HG03175 (cell line): ENCODE measurements around the gene PIF1.

Source experiments
- ATAC-seq: cut with Tn5 transposase; IDR thresholded peaks from one replicate; pipeline ENCODE4 v1.9.1; 2021; ENCODE audit warnings: mild to moderate bottlenecking, moderate library complexity; ENCODE audit not compliant: unreplicated experiment

Gene PIF1

DNA sequence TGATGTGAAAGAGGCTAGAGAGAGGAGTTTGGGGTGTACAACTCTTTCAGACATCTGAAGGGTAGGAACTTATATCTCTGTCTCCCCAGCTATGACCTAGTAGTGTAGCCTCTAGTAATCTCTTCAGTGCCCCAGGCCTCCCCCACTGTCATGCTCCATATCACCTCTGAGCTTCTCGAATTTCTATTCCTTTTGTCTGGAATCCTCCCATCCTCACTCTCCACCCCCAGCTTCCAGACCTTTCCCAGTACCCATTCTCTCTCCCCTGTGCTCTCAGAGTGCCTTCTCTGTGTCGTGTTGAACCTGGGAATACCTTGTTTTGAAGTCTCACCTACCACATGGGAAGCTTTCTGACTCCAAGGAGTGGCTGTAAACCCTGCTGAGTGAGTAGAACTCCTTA, 46.4 kb downstream of the PIF1 start:
- ATAC-seq = no peak

DNA sequence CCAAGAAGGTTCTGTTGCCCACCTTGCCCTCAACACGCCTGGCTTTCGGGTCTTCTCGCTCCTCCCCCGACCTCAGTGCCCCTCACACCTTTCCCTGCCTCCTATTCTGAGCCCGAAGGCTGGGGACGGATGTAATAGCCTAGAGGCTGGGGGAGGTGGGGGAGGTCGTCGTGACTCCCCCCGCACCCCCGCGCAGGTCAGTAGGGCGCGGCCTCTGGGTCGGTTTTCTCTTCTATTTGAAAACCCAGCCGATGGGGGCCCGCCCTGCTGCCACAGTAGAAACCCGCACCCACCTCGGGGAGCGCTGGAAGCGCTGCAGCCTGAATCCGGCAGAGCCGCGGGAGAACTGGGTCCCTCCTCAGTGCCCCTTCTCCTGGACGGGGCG, 49.1 kb downstream of the PIF1 start:
- no peak for ATAC-seq

DNA sequence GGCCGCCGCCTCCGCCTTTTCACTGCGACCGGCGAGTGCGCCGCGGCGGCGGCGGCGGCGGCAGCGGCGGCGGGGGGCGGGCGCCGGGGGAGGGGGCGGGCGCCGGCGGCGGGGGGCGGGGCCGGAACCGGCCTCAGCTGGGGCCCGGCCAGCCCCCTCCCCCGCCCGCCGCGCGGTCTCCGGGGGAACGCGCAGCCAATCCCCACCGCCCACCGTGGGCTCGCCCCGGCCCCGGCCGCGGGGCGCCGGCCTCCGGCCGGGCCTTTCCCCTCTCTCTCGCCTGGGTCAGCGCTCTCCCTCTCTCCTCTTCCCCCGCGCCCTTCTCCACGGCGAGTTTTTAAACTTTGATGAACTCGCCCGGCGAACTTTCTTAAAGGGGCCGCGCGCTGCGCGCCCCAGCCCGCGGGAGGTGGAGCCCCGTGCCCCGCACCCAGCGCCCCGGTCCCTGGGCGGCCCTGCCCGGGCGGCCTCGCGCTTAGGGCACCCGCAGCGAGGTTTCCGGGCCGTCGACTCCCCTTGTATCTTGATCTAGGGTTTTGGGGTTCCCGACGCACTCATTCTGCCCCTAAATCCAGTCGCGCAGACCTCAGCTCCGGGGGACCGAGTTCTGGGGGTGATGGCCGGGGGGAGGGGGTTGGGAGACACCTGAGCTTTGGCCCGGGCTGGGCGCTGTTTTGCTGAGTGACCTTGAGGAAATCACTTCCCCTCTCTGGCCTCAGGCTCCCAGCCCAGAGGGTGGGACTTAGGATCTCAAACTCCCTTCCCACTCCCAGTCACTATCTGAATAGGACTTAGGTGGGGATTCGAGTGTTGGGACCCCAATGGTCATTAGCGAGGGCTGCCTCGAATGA, 49.7 kb downstream of the PIF1 start, which contains the start of gene RBPMS2:
Gene RBPMS2, minus strand, starts transcription at position 39 of the 851 bp plus-strand sequence. CDS start 270 bp downstream, outside the sequence.
- ATAC-seq = peak; percentile 41

DNA sequence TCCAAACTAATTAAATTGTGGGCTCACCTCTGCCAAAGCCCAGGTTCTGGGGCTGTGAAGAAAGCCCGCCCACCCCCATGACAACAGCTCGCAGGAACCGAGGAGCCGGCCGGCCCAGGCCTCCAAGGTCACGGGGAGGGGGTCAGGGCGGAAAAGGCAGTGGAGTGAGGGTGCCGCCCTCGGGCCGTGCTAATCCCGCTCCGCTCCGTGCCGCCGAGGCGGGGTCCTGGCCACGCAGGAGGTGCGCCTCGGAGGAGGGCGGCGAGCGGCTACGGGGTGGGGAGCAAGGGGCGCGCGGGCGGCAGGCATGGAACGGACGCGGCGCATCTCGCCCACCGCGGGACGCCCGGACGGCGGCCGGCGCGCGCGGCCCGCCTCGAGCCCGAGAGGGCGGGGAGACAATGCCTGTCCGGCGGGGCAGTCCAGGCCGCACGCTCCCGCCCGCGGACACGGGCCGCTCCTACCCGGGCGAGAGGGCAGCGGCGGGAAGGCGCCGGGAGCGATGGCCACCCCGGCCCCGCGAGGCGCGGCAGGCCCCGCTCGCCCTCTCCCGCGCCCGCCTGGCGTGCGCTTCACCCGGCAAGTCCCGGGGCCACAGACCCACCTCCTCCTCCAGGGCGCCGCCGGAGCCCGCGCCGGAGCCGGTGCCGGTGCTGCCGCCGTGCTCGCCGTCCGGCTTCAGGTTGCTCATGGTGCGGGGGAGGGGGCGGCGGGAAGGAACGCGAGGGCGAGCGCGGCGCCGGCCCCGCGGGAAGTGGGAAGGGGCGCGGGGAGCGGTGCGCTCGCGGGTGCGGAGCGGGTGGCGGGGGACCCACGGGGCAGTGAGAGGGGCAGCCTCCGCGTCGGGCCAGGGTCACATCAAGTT, 50.6 kb downstream of the PIF1 start:
- ATAC-seq = peak; percentile 30

DNA sequence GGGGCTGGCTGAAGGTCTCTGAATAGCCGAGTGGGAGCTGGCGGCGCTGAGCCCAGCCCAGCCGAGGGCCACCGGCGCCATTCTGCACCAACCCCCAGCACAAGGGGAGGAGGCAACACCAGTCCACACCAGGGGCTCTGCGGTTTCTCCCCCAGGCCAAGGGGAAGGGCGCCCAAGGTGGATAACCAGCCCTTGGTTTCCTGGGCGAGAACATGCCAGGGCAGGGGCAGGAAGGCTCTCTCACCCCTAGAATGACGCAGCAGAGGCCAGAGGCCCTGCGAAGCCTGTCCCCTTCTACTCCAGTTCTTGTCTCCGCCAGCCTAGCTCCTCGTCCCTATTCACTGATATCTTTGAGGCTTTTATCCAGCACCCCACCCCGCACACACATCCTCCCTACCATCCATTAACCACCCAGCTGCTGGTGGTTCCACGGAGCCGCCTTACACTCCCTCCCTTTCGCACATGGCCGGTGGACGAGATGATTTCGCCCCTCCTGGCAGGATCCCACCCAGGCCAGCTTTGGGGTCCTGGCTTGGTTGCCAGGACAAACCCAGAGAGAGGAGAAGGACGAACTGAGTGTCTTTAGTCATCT, 51.3 kb downstream of the PIF1 start:
- ATAC-seq = no peak

DNA sequence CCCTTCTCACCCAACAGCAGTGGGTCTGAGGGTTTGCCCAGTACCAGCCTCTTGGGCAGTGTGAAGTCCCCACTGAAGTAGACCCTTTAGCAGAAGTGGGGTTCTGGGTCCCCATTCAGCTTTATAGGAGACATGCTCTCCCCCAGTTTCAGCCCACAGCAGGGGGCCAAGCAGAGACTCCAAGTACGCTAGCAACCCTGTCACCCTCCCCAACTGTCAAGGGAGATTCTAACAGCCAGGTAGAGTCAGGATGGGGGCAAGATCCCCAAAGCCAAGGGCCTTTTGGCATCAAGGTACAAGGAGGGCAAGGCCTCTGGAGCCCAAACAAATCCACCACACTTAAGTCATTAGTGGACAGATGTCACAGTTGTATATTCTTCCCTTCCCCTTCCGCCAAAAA, 51.8 kb downstream of the PIF1 start:
- no peak for ATAC-seq

DNA sequence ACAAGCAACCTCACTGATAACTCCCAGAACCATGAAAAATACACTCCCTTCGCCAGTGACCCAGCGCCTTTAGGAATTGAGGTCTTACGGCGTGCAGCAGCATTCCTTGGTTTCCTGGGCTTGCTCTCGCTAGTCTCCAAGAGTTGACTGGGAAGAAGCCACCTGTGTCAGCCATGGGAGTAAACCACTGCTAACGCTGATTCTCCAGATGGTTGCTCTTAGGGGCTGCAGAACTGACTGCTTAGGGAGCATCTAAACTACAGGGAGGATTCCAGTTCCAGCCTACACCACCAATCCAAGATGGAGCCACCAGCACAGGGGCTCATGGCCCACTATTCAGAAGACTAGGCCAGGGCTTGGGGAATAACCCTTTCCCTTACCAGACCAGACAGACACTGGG, 52.5 kb downstream of the PIF1 start:
- ATAC-seq = no peak

DNA sequence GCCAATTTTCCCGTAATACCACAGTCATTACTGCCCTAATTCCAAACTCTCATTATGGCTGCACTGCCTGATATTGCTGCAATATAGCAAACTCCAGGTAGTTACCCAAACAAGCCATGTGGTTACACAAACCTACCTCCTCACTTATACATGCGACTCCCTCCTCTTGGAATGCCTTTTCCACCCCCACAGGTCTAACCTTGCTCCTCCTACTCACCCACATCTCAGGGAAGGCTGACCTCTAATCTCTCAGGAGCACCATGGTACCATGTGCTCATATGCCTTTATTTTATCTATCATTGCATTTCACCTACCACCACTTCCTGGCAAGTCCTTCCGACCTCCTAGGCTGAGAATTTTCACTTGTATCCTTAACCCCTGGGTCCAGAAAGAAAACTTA, 53.0 kb downstream of the PIF1 start:
- ATAC-seq = no peak

DNA sequence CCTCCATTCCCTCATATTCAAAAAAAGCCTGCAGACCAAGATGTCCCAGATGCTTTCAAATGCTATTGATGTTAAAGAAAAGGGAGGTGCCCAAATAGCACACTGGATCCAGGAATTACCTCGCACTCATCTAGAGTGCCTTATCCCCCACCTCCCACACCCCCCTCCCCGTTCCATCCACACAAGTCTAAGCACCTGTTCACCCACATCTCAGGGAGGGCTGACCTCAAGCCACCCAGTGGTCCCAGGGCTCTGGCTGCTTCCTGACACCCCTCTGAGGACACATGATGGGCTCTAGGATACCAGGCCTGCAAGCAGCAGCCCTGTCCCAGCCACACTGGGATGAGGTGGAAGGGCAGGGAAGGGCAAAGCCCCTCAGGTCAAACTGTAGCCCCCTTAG, 54.8 kb downstream of the PIF1 start:
- no peak for ATAC-seq

DNA sequence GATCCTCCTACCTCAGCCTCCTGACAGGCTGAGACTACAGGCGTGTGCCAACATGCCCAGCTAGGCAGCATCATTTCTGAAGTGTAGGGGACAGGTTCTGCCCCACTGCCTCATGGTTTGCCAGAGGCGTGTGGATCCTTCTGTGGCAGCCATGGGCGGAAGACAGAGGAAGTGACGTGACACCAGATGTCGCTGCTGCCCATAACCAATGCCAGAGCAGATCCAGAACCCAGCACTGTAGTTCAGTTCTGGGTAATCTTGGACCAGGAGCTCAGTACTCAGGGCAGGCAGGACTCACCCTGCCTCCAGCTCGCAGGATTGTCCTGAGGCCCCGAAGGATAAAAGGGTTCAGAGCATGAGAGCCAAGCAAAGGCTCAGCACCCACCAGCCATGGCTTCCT, 58.2 kb downstream of the PIF1 start:
- ATAC-seq = no peak

DNA sequence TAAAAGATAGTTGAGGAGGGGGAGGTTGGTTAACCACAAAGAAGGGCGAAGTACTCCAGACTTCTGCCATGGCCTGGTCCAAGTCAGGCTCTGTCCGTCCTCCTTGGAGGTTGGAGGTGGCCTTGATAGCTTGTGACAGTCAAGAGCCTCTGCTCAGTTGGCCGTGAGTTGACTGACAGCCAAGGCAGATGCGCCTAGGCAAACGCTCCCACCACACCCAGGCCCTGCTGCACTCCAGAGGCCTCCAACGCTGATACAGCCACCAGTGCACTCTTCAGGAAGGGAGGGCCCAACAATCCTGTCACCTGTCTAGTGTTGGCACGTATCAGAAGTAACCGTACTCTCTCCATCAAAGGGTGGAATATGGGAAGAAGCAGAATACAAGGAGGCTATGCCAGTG, 59.4 kb downstream of the PIF1 start:
- no peak for ATAC-seq
